ENCODE data around the gene COPS9.

Gene COPS9

DNA sequence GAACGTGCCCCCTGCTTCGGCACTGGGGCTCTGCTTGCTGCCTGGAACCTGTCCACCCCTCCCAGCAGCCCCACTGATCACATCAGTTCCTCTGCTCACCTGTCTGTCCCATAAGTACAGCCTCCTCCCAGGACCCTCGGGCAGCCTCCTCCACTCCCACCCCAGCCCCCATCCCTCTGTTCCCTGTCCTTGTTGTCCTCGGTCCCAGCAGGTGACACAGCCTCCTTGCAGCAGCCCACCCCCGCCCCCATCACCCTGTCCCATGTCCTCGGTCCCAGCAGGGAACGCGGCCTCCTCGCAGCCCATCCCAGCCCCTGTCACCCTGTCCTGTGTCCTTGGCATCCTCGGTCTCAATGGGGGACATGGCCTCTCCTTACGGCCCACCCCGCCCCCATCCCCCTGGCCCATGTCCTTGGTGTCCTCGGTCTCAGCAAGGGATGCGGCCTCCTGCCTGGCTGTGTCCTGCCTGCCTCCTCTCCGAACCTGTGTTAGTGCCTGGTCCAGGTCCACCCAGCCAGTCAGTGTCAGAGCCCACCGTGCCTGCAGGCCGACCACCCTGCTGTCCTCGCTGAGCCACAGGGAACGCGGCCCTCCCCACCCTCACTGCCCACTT is 8.7 kb upstream of the COPS9 start:
- TF ChIP-seq SIN3A (IDR thresholded peaks at IDR 0.05; ENCODE audit: borderline replicate concordance, insufficient read depth, low read length) (no peak), FOXP2 (optimal IDR thresholded peaks at IDR 0.05; ENCODE audit: borderline replicate concordance, extremely low read depth, extremely low read length, insufficient read depth) (no peak), TAF1 (IDR thresholded peaks at IDR 0.05; ENCODE audit: borderline replicate concordance, insufficient read depth, low read length) (no peak), POLR2AphosphoS5 (IDR thresholded peaks at IDR 0.05; ENCODE audit: low read depth, low read length) (no peak)
- TF ChIP-seq, protein P1, sequence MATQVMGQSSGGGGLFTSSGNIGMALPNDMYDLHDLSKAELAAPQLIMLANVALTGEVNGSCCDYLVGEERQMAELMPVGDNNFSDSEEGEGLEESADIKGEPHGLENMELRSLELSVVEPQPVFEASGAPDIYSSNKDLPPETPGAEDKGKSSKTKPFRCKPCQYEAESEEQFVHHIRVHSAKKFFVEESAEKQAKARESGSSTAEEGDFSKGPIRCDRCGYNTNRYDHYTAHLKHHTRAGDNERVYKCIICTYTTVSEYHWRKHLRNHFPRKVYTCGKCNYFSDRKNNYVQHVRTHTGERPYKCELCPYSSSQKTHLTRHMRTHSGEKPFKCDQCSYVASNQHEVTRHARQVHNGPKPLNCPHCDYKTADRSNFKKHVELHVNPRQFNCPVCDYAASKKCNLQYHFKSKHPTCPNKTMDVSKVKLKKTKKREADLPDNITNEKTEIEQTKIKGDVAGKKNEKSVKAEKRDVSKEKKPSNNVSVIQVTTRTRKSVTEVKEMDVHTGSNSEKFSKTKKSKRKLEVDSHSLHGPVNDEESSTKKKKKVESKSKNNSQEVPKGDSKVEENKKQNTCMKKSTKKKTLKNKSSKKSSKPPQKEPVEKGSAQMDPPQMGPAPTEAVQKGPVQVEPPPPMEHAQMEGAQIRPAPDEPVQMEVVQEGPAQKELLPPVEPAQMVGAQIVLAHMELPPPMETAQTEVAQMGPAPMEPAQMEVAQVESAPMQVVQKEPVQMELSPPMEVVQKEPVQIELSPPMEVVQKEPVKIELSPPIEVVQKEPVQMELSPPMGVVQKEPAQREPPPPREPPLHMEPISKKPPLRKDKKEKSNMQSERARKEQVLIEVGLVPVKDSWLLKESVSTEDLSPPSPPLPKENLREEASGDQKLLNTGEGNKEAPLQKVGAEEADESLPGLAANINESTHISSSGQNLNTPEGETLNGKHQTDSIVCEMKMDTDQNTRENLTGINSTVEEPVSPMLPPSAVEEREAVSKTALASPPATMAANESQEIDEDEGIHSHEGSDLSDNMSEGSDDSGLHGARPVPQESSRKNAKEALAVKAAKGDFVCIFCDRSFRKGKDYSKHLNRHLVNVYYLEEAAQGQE (IDR thresholded peaks at IDR 0.05; ENCODE audit: insufficient read depth in 1 of 2, low read depth in 2 of 2, low read length in 2 of 2) = no peak

DNA sequence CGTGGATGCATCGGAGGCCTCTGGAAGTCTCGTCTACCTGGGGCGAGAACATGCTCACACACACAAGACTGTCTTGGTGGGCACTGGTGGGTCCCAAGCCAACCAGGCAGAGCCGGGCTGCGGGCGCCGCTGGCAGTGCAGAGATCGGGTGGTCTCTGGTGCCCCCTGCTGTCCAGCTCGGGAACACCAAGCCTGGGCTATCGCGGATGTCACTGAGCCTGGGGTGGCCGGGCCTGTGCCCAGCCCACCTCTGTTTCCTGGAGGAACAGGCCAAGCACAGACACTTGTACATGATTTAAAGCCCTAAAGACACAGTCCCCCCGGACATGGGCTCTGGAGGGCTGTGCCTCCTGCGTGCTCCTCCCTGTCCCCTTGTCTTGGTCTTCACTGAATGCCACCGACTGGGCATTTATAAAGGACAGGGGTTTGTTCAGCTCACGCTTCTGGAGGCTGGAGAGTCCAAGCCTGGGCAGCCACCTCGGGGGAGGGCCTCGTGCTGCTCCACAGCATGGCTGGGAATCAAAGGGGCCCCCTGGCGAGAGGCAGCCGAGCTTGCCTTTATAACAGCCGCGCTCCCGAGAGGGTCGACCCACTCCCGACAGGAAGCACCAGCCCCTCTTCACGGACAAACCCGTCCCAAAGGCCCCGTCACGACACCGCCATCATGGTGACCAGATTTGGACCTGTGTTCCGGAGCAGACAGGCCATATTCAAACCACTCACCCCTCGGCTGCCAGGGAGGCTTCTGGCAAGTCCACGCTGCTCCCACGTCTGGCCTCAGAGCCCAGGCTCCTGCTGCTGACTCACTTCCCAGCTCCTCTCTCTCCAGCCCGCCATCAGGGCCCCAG is 7.9 kb upstream of the COPS9 start:
- no peak for TF ChIP-seq POLR2AphosphoS5 (IDR thresholded peaks at IDR 0.05; ENCODE audit: low read depth, low read length)
- TF ChIP-seq, protein P1 (IDR thresholded peaks at IDR 0.05; ENCODE audit: insufficient read depth in 1 of 2, low read depth in 2 of 2, low read length in 2 of 2) = no peak
- TF ChIP-seq SIN3A (IDR thresholded peaks at IDR 0.05; ENCODE audit: borderline replicate concordance, insufficient read depth, low read length) = no peak
- TF ChIP-seq TAF1 (IDR thresholded peaks at IDR 0.05; ENCODE audit: borderline replicate concordance, insufficient read depth, low read length) = no peak
- no peak for TF ChIP-seq FOXP2 (optimal IDR thresholded peaks at IDR 0.05; ENCODE audit: borderline replicate concordance, extremely low read depth, extremely low read length, insufficient read depth)

DNA sequence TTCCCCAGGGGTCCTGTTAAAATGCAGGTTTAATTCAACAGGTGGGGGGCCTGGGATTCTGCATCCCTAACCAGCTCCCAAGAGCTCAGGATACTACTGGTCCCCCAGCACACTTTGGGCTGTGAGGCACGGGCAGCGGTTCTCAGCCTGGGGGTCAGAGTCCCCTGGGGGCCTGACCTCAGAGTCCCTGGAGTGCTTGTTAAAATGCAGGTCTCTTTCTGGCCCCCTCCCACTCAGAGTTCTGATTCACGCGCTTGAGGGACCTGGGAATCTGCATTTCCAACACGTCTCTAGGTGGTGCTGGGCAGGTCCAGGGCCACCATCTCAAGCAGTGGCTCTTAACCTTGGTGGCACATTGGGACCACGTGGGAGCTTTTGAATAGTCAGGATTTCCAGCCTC is 7.2 kb upstream of the COPS9 start:
- no peak for TF ChIP-seq FOXP2 (optimal IDR thresholded peaks at IDR 0.05; ENCODE audit: borderline replicate concordance, extremely low read depth, extremely low read length, insufficient read depth)
- TF ChIP-seq SIN3A (IDR thresholded peaks at IDR 0.05; ENCODE audit: borderline replicate concordance, insufficient read depth, low read length) = no peak
- TF ChIP-seq POLR2AphosphoS5 (IDR thresholded peaks at IDR 0.05; ENCODE audit: low read depth, low read length) = no peak
- TF ChIP-seq TAF1 (IDR thresholded peaks at IDR 0.05; ENCODE audit: borderline replicate concordance, insufficient read depth, low read length) = no peak
- TF ChIP-seq, protein P1 (IDR thresholded peaks at IDR 0.05; ENCODE audit: insufficient read depth in 1 of 2, low read depth in 2 of 2, low read length in 2 of 2) = no peak

DNA sequence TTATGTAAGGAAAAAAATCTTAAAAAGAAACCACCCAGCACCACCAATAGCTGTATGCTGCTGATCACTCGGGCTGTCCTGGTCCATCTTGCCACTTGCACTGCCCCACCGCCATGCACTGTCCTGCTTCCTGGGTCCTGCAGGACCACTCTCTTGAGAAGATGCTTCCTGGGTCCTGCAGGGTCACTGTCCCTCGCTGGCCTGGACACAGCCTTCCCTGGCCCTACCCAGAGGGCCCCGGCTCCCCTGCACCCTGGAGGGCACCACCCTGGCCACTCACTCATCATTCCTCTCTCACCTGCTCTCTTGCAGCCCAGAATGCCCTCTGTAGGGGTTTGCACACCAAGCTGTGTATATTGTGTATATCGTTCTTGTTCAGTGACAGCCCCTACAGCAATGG is 6.8 kb upstream of the COPS9 start:
- TF ChIP-seq, protein P1 (IDR thresholded peaks at IDR 0.05; ENCODE audit: insufficient read depth in 1 of 2, low read depth in 2 of 2, low read length in 2 of 2) = no peak
- TF ChIP-seq FOXP2 (optimal IDR thresholded peaks at IDR 0.05; ENCODE audit: borderline replicate concordance, extremely low read depth, extremely low read length, insufficient read depth) = no peak
- TF ChIP-seq TAF1 (IDR thresholded peaks at IDR 0.05; ENCODE audit: borderline replicate concordance, insufficient read depth, low read length) = no peak
- TF ChIP-seq SIN3A (IDR thresholded peaks at IDR 0.05; ENCODE audit: borderline replicate concordance, insufficient read depth, low read length) = no peak
- TF ChIP-seq POLR2AphosphoS5 (IDR thresholded peaks at IDR 0.05; ENCODE audit: low read depth, low read length) = no peak
